DOHH2 (cell line): Measurements from ENCODE around the gene SREBF1.

Source experiments
- H3F3A ChIP-seq: fragments of 200-600 bp; sonication (generic), shearing (Covaris generic); 2 replicates; pipeline ENCODE4 v1.6.0; 2016; ENCODE audit warnings: antibody characterized with exemption, mild to moderate bottlenecking; ENCODE audit not compliant: control insufficient read depth, insufficient read depth
- H3K27ac ChIP-seq: fragments of 200-600 bp; sonication (generic); 2 replicates; pipeline ENCODE4 v1.5.1; 2014; ENCODE audit warnings: low read depth, mild to moderate bottlenecking, low read length, moderate library complexity
- H3K27me3 ChIP-seq: fragments of 200-600 bp; sonication (generic); 2 replicates; pipeline ENCODE4 v1.6.1; 2014; ENCODE audit warnings: mild to moderate bottlenecking, low read length, mixed read lengths; ENCODE audit not compliant: control insufficient read depth
- H3K36me3 ChIP-seq: fragments of 200-600 bp; sonication (generic); 2 replicates; pipeline ENCODE4 v1.6.1; 2014; ENCODE audit warnings: mild to moderate bottlenecking, low read length, moderate library complexity, mixed read lengths; ENCODE audit not compliant: control insufficient read depth
- H3K4me1 ChIP-seq: fragments of 200-600 bp; sonication (generic); 2 replicates; pipeline ENCODE4 v1.6.1; 2014; ENCODE audit warnings: mild to moderate bottlenecking, low read length, mixed read lengths; ENCODE audit not compliant: control insufficient read depth
- H3K4me2 ChIP-seq: fragments of 200-600 bp; sonication (generic); 2 replicates; pipeline ENCODE4 v1.6.0; 2014; ENCODE audit warnings: mild to moderate bottlenecking, low read length, moderate library complexity
- H3K4me3 ChIP-seq: fragments of 200-600 bp; sonication (generic); 2 replicates; pipeline ENCODE4 v1.5.1; 2014; ENCODE audit warnings: mild to moderate bottlenecking, low read length, mixed read lengths
- H3K79me2 ChIP-seq: fragments of 200-600 bp; sonication (generic); 2 replicates; pipeline ENCODE4 v1.6.1; 2014; ENCODE audit warnings: mild to moderate bottlenecking, low read length, mixed read lengths; ENCODE audit not compliant: control insufficient read depth
- H3K9me2 ChIP-seq: fragments of 200-600 bp; sonication (generic); replicated peaks from 2 replicates; pipeline ENCODE4 v1.6.1; 2014; ENCODE audit warnings: mild to moderate bottlenecking, low read length, mixed read lengths; ENCODE audit not compliant: control insufficient read depth
- H3K9me3 ChIP-seq: fragments of 200-600 bp; sonication (generic); 2 replicates; pipeline ENCODE4 v1.6.1; 2014; ENCODE audit warnings: antibody characterized with exemption, low read length, mixed read lengths; ENCODE audit not compliant: control insufficient read depth, insufficient read depth
- H4K20me1 ChIP-seq: fragments of 200-600 bp; sonication (generic); 2 replicates; pipeline ENCODE4 v1.6.0; 2014; ENCODE audit warnings: low read depth, mild to moderate bottlenecking, antibody characterized with exemption, low read length, moderate library complexity; ENCODE audit not compliant: control insufficient read depth, insufficient read depth
- EZH2phosphoT487 ChIP-seq: fragments of 200-600 bp; sonication (generic); IDR thresholded peaks from 2 replicates; pipeline ENCODE4 v1.6.1; 2017; ENCODE audit warnings: borderline replicate concordance, mild to moderate bottlenecking, antibody characterized with exemption, low read length, moderate library complexity, mixed read lengths
- TF ChIP-seq, protein P1 (sequence below): fragments of 200-600 bp; sonication (generic); IDR thresholded peaks from one replicate; pipeline ENCODE4 v1.5.1; 2014; ENCODE audit warnings: antibody characterized with exemption, mild to moderate bottlenecking, low read depth, low read length; ENCODE audit not compliant: poor library complexity, severe bottlenecking

SREBF1 gene

DNA sequence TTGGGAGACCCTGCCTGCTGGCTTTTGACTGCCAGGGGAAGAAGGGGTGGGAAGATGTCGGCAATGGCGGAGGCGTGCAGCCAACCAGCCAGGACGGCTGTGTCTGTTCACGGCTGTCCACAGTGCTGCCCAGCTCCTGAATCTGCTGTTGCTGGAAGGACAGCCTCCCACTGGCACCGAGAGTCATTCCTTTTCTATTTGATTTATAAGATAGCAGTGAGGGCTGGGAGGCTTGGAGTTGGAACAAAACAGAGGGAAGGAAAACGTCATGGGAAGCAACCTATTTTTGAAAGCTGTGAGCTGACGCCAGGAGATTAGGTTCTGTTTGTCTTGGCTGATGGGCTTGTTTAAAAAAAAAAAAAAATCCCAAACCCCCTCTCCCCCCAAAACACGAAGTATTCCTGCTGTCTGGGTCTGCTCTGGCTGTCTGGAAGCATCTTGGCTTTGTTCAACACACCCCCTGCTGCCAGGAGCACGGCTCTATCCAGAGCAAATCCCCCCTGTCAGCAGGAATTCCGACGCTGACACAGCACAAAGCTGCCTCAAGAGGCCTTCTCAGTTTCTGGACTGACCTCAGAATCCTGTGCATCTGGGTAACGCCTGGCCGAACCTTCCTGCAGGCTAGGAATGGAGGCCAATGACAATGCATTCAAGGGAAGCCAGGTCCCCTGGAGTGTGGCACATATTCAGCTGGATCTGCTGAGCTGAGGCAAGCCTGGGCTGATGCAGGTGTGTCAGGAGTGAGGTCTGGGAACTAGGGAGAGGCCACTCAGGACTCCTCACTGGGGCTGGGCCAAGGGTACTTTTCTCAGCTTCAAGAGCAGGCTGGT lies 41.0 kb upstream of the SREBF1 start:
- H3K4me2 ChIP-seq: no peak overlapping the region
- H3K36me3 ChIP-seq: no peaks in the 10 kb centered on the region
- no peaks in the 10 kb centered on the region for H3K79me2 ChIP-seq
- H3K4me1 ChIP-seq: no peaks in the 10 kb centered on the region
- TF ChIP-seq EZH2phosphoT487: no peak
- TF ChIP-seq, protein P1, sequence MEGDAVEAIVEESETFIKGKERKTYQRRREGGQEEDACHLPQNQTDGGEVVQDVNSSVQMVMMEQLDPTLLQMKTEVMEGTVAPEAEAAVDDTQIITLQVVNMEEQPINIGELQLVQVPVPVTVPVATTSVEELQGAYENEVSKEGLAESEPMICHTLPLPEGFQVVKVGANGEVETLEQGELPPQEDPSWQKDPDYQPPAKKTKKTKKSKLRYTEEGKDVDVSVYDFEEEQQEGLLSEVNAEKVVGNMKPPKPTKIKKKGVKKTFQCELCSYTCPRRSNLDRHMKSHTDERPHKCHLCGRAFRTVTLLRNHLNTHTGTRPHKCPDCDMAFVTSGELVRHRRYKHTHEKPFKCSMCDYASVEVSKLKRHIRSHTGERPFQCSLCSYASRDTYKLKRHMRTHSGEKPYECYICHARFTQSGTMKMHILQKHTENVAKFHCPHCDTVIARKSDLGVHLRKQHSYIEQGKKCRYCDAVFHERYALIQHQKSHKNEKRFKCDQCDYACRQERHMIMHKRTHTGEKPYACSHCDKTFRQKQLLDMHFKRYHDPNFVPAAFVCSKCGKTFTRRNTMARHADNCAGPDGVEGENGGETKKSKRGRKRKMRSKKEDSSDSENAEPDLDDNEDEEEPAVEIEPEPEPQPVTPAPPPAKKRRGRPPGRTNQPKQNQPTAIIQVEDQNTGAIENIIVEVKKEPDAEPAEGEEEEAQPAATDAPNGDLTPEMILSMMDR: no peak
- H3K27ac ChIP-seq: no peak overlapping the region
- no peaks in the 10 kb centered on the region for H3K9me3 ChIP-seq
- H3F3A ChIP-seq: no peaks in the 10 kb centered on the region
- no peak overlapping the region for H3K4me3 ChIP-seq
- H3K9me2 ChIP-seq: no peaks in the 10 kb centered on the region
- no peaks in the 10 kb centered on the region for H3K27me3 ChIP-seq
- H4K20me1 ChIP-seq: no peaks in the 10 kb centered on the region

DNA sequence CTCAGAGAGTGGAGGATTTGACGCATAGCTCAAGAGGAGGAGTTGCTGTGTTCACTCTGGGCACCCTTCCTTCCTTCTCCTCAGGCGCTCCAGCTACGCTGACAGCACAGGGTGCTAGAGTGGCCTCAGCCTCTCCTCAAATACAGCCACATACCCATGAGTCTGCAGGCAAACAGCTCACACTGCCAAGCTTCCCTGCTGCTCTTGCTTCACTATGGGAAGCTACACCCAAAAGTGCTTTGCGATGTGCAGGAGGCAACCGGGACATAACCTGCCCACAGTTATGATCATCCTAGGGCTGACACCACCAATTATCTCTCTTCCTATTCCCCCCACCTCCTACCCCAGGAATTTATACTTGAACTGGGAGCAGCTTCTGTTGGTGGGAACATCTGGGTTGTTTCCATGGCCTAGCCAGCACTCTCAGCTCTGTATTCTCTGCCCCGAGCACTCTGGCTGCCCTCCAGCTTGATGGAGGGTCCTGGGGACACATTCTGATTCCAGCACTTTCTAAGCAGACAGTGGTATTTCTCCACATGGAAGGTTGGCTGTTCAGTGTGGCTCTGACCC lies 40.3 kb upstream of the SREBF1 start:
- no peaks in the 10 kb centered on the region for H3K79me2 ChIP-seq
- H3K4me3 ChIP-seq: no peak overlapping the region
- TF ChIP-seq, protein P1: no peak
- no peak for TF ChIP-seq EZH2phosphoT487
- H3K9me3 ChIP-seq: no peaks in the 10 kb centered on the region
- H3K4me1 ChIP-seq: no peaks in the 10 kb centered on the region
- no peaks in the 10 kb centered on the region for H3K27me3 ChIP-seq
- no peak overlapping the region for H3K27ac ChIP-seq
- no peaks in the 10 kb centered on the region for H3K36me3 ChIP-seq
- no peaks in the 10 kb centered on the region for H3F3A ChIP-seq
- no peaks in the 10 kb centered on the region for H3K9me2 ChIP-seq
- no peaks in the 10 kb centered on the region for H4K20me1 ChIP-seq
- no peak overlapping the region for H3K4me2 ChIP-seq

DNA sequence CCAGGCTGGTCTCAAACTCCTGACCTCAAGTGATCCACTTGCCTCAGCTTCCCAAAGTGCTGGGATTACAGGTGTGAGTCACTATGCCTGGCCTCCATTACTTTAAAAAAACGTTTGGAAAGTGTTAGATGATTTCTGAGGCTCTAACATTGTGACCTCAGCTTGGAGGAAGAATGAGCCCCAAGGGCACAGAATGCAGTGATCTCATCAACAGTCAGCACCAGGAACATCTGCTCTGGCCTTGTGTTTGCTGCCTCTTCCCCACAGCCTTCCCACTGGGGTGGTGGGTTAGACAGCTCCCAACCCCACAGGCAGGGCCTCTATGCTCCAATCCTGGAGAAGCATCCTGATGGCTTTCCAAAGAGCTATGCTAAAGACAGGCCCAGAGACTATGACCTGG lies 37.7 kb upstream of the SREBF1 start:
- H4K20me1 ChIP-seq: no peaks in the 10 kb centered on the region
- H3K27me3 ChIP-seq: no peaks in the 10 kb centered on the region
- no peaks in the 10 kb centered on the region for H3K79me2 ChIP-seq
- H3K9me2 ChIP-seq: no peaks in the 10 kb centered on the region
- TF ChIP-seq, protein P1: no peak
- TF ChIP-seq EZH2phosphoT487: no peak
- H3K27ac ChIP-seq: no peak overlapping the region
- no peak overlapping the region for H3K4me3 ChIP-seq
- H3K4me2 ChIP-seq: no peak overlapping the region
- H3F3A ChIP-seq: no peaks in the 10 kb centered on the region
- H3K36me3 ChIP-seq: no peaks in the 10 kb centered on the region
- H3K4me1 ChIP-seq: no peaks in the 10 kb centered on the region
- H3K9me3 ChIP-seq: no peaks in the 10 kb centered on the region
